HG02885 (cell line): ENCODE data around the gene FFAR2.

Experiments
- ATAC-seq: cut with Tn5 transposase; IDR thresholded peaks from one replicate; pipeline ENCODE4 v1.9.1; 2021; ENCODE audit warnings: mild to moderate bottlenecking; ENCODE audit not compliant: unreplicated experiment, poor library complexity

FFAR2 gene

DNA sequence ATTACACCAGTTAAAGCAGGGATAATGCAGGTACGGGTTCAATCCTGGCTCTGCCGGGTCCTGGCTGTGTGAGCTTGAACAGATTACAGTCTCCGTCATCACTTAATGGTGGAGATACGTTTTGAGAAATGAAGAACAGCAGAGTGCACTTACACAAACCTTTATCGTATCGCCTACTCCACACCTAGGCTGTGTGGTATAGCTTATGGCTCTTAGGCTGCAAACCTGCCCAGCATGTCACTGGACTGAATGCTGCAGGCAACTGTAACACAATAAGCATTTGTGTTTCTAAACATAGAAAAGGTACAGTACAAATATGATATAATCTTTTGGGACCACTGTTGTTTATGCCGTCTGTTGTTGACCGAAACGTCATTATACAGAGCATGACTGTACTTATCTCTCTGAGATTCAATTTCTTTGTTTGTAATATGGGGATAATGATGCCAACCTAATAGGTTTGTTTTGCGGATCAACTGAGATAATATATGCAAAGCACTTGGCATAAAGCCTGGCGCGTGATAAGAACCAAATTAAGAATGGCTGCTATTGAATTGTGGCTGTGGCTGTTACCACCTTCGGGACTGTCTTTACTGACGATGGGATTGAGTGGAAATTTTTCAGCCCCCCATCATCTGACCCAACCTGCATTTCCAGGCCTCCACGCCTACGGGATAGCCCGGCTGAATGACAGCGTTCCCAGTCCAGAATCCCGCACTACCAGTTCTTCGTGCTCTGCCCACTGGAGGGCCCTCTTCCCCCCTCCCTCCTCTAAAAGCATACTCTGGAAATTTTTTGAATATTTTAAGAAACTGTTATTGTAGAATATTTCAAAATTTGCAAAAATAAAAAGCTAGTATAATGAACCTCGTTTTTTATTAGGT lies 31.0 kb downstream of the FFAR2 start:
- ATAC-seq: no peak

DNA sequence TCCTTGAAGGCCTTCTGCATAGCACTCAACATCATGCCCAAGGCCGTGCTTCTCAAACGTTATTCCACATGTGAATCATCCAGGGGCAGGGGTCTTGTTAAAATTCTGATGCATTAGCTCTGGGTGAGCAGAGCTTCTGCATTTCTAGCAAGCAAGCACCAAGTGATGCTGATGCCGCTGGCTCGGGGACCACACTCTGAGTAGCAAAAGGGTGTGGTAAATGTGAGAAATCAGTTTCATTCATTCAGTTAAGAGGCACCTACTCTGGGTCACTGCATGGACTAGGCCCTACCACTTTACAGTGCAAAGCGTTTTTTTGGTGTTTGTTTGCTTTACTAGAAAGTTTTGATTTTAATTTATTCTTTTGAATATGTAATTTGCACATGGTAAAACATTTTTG lies 35.0 kb downstream of the FFAR2 start:
- no peak for ATAC-seq

DNA sequence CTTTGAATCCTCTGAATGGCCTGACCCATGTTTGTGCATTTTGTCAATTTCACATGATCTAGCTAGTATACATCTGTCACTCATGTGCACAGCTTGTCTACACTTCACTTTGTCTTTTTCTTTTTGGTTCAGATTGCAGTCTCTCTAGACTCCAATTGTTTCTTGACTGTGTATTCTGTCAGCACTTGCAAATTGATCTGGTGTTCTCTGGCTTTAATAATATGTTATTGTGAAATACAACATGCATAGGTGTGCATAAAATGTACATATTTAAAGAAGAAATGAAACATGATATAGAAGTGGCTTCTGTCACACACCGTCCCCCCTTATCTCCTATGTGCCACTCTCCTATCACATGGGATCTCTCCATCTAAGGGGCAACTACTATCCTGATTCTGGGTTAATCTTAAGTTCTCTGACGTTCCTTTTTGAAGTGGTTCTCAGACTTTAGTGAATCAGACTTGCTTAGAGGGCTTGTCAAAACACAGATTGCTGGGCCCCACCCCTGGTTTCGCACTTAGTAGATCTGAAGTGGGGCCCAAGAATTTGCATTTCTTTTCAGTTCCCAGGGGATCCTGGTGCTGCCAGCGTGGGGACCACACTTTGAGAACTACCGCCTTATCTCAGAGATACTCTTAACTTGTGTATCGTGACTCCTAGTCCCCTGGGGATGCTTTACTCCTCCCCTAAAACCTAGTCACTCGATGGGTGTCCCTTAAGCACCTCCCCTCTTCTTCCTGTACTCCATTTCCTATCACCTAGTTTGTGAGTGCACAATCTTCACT lies 36.4 kb downstream of the FFAR2 start:
- peak; percentile 56 for ATAC-seq

DNA sequence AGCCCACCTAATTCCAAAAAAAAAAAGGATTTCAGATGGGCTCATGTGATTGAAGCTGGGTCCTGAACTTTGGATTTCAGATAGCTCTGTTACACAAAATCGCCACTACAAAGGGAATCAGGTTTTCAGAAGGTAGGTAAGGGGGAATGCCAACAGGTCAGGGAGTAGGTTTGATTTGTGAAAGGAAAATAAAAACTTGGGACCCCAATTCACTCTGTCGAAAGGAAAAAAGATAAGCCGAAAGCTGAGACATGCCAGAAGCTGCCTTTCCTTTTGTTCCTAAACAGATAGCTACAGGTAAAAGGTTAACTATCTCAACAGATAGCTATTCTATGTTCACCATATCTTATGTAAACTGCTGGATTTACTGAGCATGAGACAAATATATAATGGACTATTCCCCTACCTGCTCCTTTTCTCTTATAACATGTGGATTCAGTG lies 38.2 kb downstream of the FFAR2 start:
- ATAC-seq: no peak

DNA sequence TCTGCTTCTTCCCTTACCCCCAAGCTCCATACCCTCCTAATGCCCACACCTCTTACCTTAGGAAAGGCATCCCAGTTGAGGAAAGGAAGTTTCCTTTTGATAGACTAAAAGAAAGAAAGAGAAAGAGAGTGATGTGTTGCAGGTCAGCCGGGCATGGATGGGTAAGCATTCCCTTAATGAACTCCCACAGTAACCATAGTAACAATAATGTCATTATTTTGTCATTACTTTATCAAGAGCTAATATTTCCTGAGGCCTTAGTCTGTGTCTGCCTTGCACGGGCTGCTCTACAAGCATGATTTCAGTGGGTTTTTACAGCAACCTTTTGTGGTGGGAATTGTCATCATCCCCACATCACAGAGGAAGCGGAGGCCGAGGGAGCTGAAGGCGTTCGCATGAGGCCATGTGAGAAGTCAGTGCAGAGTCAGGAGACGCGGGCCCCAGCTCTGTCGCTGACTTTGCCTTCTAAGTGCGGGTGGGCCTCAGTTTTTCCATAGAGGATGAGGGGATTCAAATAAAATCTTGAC lies 39.7 kb downstream of the FFAR2 start:
- no peak for ATAC-seq

DNA sequence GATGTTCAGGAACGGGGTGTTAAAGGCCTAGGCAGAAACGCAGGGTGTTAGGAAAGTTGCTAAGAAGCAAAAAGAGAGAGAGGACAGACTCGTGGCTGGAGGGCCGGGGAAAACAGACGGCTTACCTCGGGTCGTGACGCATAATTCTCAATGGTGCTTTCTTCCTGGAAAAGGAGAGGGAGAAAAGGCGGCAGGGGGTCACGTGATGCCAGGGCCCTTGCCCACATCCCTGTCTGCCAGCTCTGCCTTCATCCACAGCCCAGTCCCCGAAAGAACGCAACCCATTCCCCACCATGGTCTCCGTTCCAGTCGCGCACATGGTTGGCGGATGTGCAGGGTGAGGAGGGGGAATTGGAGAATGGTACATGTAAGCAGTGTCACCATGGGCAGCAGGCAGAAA lies 40.6 kb downstream of the FFAR2 start:
- no peak for ATAC-seq

DNA sequence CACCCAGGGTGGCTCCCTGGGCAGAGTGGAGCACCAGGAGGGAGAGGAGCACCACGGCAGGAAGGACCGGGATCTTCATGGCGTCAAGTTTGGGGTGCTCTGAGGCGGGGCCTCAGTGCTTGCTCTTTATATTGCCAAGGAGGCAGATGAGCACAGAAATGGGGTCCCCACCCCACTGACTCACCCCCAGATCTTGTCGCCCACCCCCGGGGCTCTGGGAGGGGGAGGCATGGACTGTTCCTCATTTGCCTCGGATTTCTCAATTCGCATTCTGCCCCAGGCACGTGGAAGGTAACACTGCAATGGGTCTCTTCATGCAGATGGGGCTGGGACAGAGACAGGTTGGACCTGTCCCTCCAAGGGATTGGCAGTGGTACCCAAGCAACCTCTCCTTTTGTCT lies 42.3 kb downstream of the FFAR2 start, which contains the start of gene KRTDAP:
Gene KRTDAP, minus strand, starts transcription at position 101 of the 400 bp plus-strand sequence. Its CDS starts 22 bp downstream, at position 79.
- ATAC-seq: no peak

DNA sequence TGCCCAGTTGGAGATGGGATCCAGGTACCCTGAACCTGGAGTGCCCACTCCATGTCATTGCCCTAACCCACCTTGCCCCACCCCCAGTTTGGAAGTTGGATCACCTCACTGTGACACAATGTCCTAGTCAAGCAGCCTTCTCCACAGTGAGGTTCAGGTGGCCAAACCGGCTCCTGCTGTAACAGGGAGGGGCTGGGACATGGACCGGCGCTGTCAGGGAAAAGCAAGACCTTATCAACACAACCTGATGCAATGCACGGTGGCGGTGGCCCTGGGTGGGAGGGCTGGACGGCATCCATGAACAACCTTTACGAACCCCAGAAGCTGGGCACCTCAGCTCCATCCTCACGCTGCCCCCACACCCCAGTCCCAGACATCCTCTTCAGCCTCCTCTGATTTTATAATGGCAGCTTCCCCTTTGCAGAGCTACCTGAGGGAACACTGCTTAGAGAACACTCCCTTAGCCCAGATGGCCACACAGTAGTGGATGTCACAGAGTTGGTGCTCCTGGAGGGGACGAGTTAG lies 43.8 kb downstream of the FFAR2 start:
- ATAC-seq: no peak

DNA sequence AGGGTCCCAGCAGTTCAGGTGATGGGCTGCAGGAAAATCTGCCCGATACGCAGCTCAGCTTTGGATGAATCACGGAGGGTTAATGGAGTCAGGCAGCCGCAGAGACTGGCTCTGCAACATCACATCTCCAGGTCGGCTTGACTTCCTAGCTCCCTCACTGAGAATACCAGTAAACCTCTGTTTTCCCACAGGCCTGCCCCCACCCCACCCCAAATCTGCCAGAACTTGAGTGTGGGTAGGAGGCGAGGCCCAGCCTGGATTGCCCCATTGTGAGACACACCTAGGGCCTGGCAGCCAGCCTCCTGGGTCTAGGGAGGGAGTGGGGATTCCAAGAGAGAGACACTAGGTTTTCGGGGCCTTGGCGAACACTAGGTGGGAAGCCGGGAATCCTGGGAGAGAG lies 45.9 kb downstream of the FFAR2 start:
- ATAC-seq: no peak

DNA sequence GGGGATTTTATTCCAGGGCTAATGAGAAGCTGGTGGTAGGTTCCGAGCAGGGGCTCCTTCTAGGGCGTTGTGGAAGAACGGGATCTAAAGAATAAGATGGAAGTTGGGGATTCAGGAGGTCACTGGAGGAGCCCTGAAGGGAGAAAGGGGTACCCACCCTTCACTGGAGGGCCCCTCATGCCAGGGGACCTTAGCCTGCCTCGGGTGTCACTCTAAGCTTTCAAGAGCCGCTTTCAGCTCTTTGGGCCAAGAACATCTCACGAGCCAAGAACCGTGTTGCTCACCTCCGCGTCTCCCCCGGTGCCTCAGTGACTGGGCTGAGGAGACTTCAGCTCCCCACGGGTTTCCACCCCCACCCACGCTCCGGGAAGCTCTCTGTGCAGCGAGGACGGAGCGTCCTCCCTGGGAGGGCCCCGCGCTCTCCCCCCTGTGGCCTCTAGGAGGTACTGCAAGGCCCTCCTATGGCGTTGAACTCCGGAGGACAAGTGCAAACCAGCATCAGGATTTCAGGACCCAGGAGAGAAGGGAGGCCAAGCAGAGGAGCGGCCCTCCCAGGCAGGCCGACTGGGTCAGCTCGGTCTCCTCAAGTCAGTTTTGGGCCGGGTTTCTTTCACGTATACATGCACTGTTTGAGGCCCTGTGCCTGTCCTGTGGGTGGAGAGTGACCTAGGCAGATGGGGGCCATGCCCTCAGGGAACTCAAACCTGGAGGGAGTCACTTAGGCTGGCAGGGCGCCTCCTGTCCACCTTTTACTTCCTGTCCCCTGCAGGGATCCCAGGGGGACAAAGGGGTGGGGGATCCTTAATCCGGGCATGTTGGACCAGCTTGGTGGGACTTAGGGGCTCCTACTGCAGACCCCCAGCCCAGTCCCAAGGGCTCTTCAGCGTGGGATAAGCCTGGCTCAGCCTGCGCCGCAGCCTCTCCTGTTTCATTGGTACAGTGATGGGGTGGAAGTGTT lies 47.3 kb downstream of the FFAR2 start:
- ATAC-seq: peak; percentile 57

DNA sequence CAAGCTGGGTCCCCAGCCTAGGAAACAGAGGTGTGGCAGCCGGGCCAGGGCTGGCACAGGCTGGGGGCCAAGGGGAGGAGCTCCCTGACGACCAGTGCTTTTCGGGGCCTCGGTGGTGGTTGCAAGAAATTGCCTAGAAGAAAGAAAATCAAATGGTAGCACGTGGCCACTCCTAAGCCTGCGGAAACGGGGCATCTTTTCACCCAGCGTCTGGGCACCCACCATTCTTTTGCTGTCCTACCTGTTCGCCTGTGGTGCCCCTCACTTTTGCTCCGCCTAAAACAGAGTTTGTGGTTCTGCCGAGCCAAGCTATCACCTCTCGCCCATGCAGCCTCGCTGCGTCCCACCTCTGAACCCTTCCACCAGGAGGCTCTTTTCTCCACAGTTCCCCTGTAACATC lies 49.3 kb downstream of the FFAR2 start:
- no peak for ATAC-seq

DNA sequence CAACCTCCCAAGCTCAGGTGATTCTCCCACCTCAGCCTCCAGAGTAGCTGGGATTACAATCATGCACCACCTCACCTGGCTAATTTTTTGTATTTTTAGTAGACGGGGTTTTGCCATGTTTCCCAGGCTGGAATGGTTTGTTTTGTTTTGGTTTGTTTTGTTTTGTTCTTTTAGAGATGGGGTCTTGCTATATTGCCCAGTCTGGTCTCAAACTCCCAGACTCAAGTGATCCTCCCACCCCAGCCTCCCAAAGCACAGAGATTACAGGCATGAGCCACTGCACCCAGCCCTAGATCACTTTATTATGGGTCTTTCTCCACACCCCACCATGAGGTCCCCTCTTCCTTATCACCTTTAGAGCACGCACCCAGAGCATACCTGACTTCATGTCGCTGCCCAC lies 50.2 kb downstream of the FFAR2 start:
- ATAC-seq: no peak

DNA sequence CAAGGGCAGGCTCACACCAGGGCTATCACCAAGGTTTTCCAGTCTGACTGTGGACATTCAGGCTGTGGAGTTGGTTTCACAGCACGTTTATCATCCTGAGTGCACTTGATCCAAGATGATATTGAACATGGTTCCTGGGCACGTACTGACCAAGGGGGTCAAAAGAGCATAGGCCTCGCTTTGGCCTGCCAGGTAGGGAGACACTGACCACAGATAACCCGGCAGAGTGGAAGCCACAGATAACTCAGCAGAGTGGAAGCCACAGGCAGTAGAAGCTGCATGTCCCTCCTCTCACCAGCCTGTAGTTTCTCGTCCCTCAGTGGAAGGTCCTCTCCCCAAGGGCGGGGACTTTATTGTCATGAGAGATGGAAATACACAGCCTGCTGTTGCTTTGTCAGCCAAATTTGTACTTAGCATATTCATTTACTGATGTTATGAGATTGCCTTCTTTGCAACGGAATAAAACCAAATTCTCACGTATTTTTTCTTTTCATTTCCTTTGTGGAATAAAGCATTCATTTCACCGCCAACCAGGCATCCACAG lies 51.0 kb downstream of the FFAR2 start:
- ATAC-seq: no peak

DNA sequence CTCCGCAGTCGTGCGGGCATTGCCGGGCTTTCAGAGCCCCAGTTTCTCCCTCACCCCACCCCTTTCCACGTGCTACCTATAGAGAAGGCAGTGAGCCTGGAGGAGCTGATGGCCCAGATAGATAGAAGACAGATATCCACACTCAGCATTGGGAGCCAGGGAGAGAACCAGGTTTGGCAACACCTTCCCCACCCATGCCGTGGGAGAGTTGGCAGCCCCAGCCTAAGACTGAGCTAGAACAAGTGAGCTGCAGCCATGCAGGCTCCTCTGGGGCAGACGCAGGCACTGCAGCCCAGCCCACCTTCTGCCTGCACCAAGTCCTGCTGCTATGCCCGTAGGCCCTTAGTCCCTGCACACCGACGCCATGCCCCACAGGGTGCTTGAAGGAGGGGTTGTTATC lies 52.6 kb downstream of the FFAR2 start:
- ATAC-seq: no peak
